ENCODE measurements around the gene ENTPD1.
"Not testable (repeated sequence)": the region's sequence is repeated elsewhere in the genome, so short reads cannot be mapped to it uniquely, and the experiment has no call there.

DNA sequence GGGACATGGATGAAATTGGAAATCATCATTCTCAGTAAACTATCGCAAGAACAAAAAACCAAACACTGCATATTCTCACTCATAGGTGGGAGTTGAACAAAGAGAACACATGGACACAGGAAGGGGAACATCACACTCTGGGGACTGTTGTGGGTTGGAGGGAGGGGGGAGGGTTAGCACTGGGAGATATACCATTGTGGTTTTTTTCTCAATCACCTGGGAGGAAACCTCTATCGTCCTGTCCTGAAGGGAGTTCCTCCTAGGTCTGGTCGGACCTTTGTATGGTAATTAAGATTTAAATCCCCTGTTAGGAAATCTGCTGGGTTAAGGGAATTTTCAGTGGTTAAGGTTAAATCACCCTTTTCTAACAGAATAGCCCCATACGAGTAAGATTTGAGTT, 33.5 kb upstream of the ENTPD1 start:
- TF ChIP-seq, protein P1, sequence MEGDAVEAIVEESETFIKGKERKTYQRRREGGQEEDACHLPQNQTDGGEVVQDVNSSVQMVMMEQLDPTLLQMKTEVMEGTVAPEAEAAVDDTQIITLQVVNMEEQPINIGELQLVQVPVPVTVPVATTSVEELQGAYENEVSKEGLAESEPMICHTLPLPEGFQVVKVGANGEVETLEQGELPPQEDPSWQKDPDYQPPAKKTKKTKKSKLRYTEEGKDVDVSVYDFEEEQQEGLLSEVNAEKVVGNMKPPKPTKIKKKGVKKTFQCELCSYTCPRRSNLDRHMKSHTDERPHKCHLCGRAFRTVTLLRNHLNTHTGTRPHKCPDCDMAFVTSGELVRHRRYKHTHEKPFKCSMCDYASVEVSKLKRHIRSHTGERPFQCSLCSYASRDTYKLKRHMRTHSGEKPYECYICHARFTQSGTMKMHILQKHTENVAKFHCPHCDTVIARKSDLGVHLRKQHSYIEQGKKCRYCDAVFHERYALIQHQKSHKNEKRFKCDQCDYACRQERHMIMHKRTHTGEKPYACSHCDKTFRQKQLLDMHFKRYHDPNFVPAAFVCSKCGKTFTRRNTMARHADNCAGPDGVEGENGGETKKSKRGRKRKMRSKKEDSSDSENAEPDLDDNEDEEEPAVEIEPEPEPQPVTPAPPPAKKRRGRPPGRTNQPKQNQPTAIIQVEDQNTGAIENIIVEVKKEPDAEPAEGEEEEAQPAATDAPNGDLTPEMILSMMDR (IDR thresholded peaks at IDR 0.05; ENCODE audit: insufficient read depth, low read depth, low read length), result not testable (repeated sequence)
- not testable (repeated sequence) for TF ChIP-seq EZH2 (IDR thresholded peaks at IDR 0.05; ENCODE audit: insufficient read depth, low read length)
